Activated CD8-positive, alpha-beta T cell treated with anti-CD3 and anti-CD28 coated beads for 36 hours (primary cell): Measurements from ENCODE around the gene CYP4F8. TPM values are rescaled to one million over a fixed set of nuclear protein-coding genes. Genes with fewer than 3 reads are reported as not detected.

ENCODE experiments used
- ATAC-seq: fragments of 200-7000 bp; cut with Tn5 transposase; one replicate; pipeline ENCODE4 v1.10.0; 2021; ENCODE audit warnings: mild to moderate bottlenecking, moderate library complexity
- CTCF ChIA-PET: fragments of 350-600 bp; sonication (Branson Sonifier 250); formaldehyde crosslinking; loops from one replicate; lab custom pipeline; 2021; ENCODE audit warnings: antibody characterized with exemption; lab: Charles Lee
- POLR2A ChIA-PET: fragments of 350-600 bp; sonication (Branson Sonifier 250); formaldehyde crosslinking; loops from one replicate; lab custom pipeline; 2021; ENCODE audit warnings: antibody characterized with exemption; lab: Charles Lee
- DNase-seq: peaks from one replicate; pipeline ENCODE4 v3.0.0-alpha.2; 2020
- H3K27ac Mint-ChIP-seq: one replicate; pipeline ENCODE4 v1.8.0; 2021; ENCODE audit warnings: mild to moderate bottlenecking, mixed read lengths
- H3K27me3 Mint-ChIP-seq: one replicate; pipeline ENCODE4 v1.8.0; 2021; ENCODE audit warnings: mixed read lengths
- H3K36me3 Mint-ChIP-seq: one replicate; pipeline ENCODE4 v1.8.0; 2021; ENCODE audit warnings: low read depth, mixed read lengths
- H3K4me1 Mint-ChIP-seq: one replicate; pipeline ENCODE4 v1.8.0; 2021; ENCODE audit warnings: low read depth, mixed read lengths
- H3K4me3 Mint-ChIP-seq: one replicate; pipeline ENCODE4 v1.8.0; 2021; ENCODE audit warnings: mild to moderate bottlenecking, moderate library complexity, mixed read lengths
- H3K9me3 Mint-ChIP-seq: one replicate; pipeline ENCODE4 v1.8.0; 2021; ENCODE audit warnings: mixed read lengths
- CTCF ChIP-seq: fragments of 200-600 bp; IDR thresholded peaks from one replicate; pipeline ENCODE4 v1.8.0; 2022; ENCODE audit warnings: antibody characterized with exemption, mild to moderate bottlenecking
- intact Hi-C: fragments of 100-400 bp; cut with micrococcal nuclease; formaldehyde crosslinking; loops from one replicate; pipeline ENCODE4 v1.10.0; 2022
- total RNA-seq, 2 experiments: library from RNA; stranded (reverse); gene quantifications; one replicate each; pipeline ENCODE4 v1.2.3, GENCODE V29; 2021

Gene CYP4F8
- total RNA-seq, 2 experiments from 2014 or later = not detected

- intact Hi-C loops = no loop called here
- Mint-ChIP-seq H3K27ac (no peak overlapping the region), H3K4me3 (no peak overlapping the region), H3K27me3 (peaks cover 16% of the 10 kb centered on the region), H3K36me3 (no peaks in the 10 kb centered on the region), H3K4me1 (no peaks in the 10 kb centered on the region), H3K9me3 (no peaks in the 10 kb centered on the region)
- POLR2A ChIA-PET = no interaction called here
- DNase-seq (no peak), ATAC-seq (no peak)
- no peak for TF ChIP-seq CTCF
- CTCF ChIA-PET = interaction anchor here (1.8 kb wide), 1 partner anchor 9 kb away, joined by 4 read pairs; no protein-coding TSS in a partner anchor
Measured at GRCh38 chr19:15622991-15623390, 8.0 kb downstream of the CYP4F8 start.

- no peak for TF ChIP-seq CTCF
- DNase-seq (peak; percentile 13), ATAC-seq (no peak)
- H3K4me3 Mint-ChIP-seq = no peak overlapping the region
- ChIA-PET CTCF (interaction anchor here (1.8 kb wide), 1 partner anchor 8 kb away, joined by 4 read pairs; no protein-coding TSS in a partner anchor), POLR2A (no interaction called here)
- no peaks in the 10 kb centered on the region for H3K36me3 Mint-ChIP-seq
- intact Hi-C loops = no loop called here
- peaks cover 16% of the 10 kb centered on the region for H3K27me3 Mint-ChIP-seq
- no peaks in the 10 kb centered on the region for H3K4me1 Mint-ChIP-seq
- H3K27ac Mint-ChIP-seq = no peak overlapping the region
- H3K9me3 Mint-ChIP-seq = no peaks in the 10 kb centered on the region
Measured at GRCh38 chr19:15623711-15624318, 8.8 kb downstream of the CYP4F8 start.

- CTCF ChIA-PET = no interaction called here
- no peaks in the 10 kb centered on the region for H3K36me3 Mint-ChIP-seq
Measured at GRCh38 chr19:15628236-15629002, 13.4 kb downstream of the CYP4F8 start.

GRCh38 chr19:15629003-15629880, 14.2 kb downstream of the CYP4F8 start:
- H3K4me1 Mint-ChIP-seq = peaks cover 2% of the 10 kb centered on the region
- CTCF ChIA-PET = interaction anchor here (0.6 to 1.7 kb wide), 26 partner anchors 9 to 556 kb away, joined by 3 to 8 read pairs (median 3); partner anchors contain the start of genes FAM32A and HSH2D
- no peaks in the 10 kb centered on the region for H3K9me3 Mint-ChIP-seq
- peaks cover 13% of the 10 kb centered on the region for H3K27me3 Mint-ChIP-seq
- TF ChIP-seq CTCF = peak; percentile 90
- ATAC-seq (peak; percentile 90), DNase-seq (peak; percentile 91)
- H3K27ac Mint-ChIP-seq = no peak overlapping the region
- POLR2A ChIA-PET = interaction anchor here (0.6 kb wide), 1 partner anchor 480 kb away, joined by 3 read pairs; no protein-coding TSS in a partner anchor
- intact Hi-C loops = no loop called here
- H3K36me3 Mint-ChIP-seq = no peaks in the 10 kb centered on the region
- H3K4me3 Mint-ChIP-seq = no peak overlapping the region

More at GRCh38 chr19:15628236-15629002, 13.4 kb downstream of the CYP4F8 start:
- Mint-ChIP-seq H3K4me1 (peaks cover 2% of the 10 kb centered on the region), H3K27me3 (peaks cover 10% of the 10 kb centered on the region), H3K9me3 (no peaks in the 10 kb centered on the region), H3K4me3 (no peak overlapping the region), H3K27ac (no peak overlapping the region)
- no peak for DNase-seq
- POLR2A ChIA-PET = no interaction called here
- intact Hi-C loops = no loop called here
- ATAC-seq = no peak
- TF ChIP-seq CTCF = no peak
